HG03196 (cell line): Measurements from ENCODE around the gene SLC8A3.

ENCODE experiments used
- ATAC-seq: cut with Tn5 transposase; IDR thresholded peaks from one replicate; pipeline ENCODE4 v1.9.1; 2021; ENCODE audit not compliant: unreplicated experiment

Gene SLC8A3

GRCh38 chr14:70123796-70124195 is 65.0 kb downstream of the SLC8A3 start:
- no peak for ATAC-seq

DNA sequence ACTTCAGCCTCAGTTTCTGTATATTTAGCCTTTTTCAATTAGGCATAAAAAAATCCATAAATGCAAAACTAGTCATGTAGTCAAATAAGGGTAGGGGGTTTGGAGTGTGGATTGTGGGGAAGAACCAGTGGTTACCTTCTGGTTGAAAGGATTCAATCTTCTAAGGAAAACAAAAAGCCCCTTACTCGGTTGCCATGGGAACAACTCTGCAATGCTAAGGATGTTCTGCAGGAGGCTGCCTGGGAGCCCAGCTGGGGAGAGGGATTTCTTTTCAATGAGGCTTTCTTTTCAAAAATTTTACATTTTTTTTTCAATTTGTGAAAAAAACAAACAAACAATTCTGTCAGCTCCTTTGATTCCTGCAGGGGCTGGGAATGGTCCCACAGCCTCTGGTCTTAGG is 67.2 kb downstream of the SLC8A3 start:
- no peak for ATAC-seq

- no peak for ATAC-seq
Observed at GRCh38 chr14:70118064-70118463, 70.7 kb downstream of the SLC8A3 start.

DNA sequence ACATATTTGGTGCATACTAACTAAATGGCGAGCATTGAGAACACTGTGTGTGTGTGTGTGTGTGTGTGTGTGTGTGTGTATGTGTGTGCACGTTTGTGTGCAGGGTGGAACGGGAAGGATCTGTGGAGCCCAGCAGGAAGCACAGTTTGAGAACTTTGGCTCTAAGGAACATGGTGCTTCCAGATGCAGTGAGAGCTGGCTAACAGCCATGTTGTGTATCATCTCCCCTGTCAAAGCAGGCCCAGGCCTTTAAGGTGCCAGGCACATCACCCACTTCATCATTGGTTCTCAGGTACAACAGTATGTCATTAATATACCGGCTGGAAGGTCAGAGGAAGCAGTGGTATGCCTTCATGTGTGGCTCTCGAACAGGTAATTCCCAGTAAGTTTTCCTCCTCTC is 72.5 kb downstream of the SLC8A3 start:
- ATAC-seq, result no peak

GRCh38 chr14:70114621-70115156 is 74.1 kb downstream of the SLC8A3 start:
- no peak for ATAC-seq

DNA sequence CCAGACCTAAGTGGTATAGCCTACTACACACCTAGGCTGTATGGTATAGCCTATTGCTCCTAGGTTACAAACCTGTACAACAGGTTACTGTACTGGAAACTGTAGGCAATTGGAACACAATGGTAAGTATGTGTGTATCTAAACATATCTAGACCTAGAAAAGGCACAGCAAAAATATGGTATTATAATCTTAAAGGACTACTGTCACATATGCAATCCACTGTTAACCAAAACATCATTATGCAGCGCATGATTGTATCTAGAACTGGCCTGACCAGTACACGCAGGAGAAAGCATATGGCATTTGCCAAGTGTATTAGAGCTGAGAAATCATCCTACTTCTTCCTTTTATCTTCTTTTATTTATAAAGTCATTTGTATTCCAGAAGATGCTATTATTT is 75.5 kb downstream of the SLC8A3 start:
- no peak for ATAC-seq

GRCh38 chr14:70108419-70108818 is 80.3 kb downstream of the SLC8A3 start:
- ATAC-seq, result no peak

DNA sequence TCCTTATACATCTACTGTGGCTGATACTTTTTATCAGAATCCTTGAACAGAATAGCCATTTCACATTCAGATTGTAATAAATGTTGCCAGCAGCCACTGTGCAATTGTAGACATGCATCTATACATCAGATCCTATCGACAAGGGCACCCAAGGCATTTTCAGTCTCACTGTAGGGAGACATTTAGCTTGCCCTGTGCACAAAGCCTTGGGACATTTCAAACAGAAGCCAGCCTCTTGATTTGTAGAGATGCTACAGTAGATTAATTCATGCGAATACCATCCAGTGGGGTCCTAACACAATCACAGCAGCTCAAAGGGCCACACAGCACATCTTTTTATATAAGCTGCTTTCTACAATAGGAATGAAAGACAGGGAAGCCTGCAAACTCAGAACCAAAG is 81.4 kb downstream of the SLC8A3 start:
- ATAC-seq, result no peak

DNA sequence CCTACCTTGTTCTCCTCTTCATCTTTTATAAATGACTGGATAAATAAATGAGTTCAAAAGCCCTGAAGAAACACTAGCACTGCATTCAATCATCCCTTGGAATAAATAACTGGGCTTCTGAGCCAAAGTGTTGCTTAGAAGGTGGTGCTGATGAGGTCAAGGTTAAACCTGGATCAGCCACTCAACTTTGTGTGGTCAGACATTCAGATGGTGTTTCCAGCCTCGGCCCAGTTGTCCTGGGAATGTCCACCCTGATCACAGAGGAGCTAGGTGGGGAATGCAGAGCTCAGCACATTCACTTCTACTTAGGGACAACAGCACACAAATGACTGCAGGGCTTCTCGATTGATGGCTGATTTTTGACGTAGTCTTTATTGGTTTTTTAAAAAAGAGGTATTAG is 88.7 kb downstream of the SLC8A3 start:
- no peak for ATAC-seq

GRCh38 chr14:70098250-70098809 is 90.4 kb downstream of the SLC8A3 start:
- ATAC-seq, result no peak

DNA sequence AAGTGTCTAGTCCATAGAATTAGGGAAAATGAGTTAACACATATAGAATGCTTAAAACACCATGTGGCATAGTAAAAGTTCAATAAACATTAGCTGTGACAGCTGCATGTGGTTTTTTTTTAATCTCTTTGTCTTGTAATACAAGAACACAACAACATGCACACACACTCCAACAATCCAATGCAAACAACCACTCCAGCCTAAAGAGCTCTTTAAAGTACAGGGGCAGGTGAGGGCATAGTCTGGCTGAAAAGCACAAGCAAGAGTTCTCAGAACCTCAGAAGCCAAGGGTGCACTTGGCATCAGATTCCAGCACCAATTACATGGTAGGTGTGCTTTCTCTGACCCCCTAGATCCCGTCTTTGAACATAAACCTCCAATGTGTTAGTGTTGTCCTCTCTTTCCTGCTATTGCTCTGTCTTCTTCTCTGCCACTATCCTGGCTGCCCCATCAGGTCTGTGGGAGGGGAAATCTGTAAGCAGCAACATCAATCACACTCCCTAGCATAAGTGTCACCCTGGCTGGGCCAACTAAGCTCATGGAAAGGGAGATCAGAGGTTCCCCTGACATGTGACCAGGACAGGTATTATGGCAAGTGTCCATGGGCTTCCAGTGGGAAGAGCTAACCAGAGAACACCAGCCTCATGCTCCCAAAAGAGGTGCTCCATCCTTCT is 91.0 kb downstream of the SLC8A3 start:
- ATAC-seq, result no peak

DNA sequence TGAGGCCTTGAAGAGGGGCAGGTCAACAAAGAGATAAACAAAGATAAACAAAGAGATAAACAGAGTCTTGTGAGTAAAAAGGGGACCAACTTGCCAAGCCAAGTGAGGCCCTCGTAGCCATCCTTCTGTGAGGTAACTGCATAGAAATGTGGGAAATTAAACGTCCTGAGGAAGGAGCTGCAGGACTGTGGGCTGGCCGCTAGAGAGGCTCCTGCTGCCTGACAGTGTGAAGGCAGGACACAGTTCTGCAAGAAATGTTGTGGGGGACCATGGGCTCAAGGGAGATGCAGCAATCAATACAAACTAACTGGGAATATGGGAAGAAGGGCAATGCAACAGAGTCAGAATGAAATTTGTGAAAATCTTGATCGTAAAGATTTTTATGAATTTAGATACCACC is 91.9 kb downstream of the SLC8A3 start:
- no peak for ATAC-seq

DNA sequence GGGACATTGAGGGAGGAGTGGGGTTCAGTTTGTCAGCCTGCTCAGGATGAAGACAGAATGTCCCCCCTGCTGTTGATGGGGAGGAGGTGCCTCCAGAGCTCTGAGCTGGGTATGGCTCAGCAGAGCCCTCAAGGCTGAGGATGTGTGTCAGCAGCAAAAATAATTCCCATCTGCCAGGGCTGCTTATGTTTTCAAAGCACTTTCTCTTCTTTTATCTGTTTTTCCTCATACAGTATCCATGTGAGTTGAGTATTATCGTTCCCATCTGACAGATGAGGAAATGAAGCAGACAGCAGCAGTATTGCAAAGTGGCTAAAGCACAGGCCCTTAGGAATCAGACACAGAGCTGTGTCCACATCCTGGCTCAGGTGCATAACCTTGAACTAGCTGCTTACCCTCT is 94.1 kb downstream of the SLC8A3 start:
- ATAC-seq, result no peak

GRCh38 chr14:70094106-70094505 is 94.6 kb downstream of the SLC8A3 start:
- no peak for ATAC-seq

- no peak for ATAC-seq
Observed at GRCh38 chr14:70093156-70093555, 95.6 kb downstream of the SLC8A3 start.

- ATAC-seq, result no peak
Observed at GRCh38 chr14:70087380-70087697, 101.4 kb downstream of the SLC8A3 start.

- no peak for ATAC-seq
Observed at GRCh38 chr14:70086685-70087379, 101.9 kb downstream of the SLC8A3 start.

DNA sequence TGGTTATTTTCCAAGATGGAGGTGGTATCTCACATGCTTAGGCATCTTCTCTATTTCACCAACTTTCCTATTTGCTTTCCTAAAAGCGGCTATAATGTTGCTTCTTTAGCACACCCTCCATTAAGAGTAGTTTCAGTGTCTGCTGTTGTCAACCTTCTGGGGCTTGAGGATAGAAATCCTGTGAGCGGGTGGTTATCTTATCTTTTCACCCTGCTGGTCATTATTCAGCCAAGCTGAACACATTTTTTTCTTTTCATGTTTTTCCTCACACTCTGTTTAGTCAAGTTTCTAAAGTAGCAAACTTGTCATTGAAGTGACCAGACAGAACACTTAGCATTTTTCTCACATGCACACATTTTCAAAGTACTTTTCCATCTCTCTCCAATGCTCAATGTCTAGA is 104.5 kb downstream of the SLC8A3 start:
- ATAC-seq, result no peak

DNA sequence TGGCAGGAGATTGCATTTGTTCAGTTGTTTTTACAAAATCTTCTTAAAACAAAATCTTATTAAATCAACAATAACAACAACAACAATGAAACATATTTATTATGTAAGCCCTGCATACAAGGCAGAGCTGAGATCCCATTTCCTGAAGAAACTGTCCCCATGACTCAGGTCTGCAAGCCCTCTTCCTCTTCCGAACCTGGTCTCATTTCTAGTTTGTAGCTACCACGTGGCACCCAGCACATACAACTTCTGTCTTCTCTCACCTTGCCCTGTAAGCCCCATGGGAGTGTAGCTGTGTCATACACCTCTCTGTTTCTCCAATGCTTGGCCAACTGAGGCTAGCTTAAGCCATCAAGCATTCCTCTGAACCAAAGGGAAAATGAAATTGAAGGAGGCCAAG is 106.4 kb downstream of the SLC8A3 start:
- ATAC-seq, result no peak

DNA sequence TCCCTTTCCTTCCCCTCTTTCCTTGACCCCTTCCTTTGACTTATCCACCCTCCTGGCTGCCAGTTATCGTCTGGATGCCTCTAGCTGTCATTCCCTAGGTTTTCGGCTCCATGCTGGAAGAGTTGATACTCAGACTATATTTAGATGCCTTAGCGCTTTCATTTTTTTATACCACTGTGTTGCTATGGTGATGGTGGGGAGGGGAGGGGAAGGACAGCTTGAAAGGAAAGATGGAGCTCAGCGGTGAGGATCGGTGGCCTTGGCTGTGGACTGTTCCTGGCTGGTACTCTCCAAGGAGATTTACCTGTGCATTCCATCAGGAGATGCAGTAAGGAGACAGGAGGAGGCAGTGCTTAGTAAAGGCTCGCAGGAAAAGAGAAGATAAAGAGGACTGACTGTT is 108.7 kb downstream of the SLC8A3 start:
- ATAC-seq, result no peak

DNA sequence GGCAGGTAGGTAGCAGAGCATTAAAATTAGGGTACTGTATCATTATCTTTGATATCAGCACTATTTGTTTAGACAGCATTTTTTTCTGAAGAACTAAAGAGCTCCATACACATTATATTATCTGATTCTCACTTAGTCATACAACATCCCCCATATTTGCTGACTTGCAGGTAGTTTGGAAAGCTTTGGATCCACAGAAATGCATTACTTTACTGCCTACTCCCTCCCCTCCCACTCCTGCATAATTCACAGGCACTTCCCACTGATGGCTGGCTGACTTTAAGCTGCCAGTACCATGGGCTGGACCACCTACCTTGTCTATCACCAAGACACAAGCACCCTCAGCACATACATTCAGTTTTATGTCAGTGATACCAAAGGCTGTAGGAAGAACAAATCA is 110.4 kb downstream of the SLC8A3 start:
- ATAC-seq, result no peak

DNA sequence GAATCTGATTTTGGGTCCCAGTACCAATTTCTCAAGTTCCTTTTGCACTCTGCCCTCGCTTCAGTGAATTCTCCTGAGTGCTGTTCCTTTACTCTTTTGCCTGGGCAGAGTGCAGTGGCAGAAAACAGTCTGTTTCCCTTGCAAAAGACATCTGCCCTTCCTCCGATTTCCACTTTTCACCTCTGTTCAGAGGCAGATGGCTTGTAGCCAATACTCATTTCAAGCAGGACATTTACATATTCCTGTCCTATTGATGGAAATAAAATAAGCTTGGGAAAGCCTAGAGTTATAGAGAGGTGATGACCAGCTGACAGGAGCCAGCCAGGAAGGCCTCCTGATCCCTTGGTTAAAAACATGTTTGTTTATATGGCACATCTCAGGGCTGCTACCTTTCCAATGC is 111.0 kb downstream of the SLC8A3 start:
- no peak for ATAC-seq
